Stomach (tissue), 4 donors: ENCODE measurements around the gene PLEKHF1.

Experiments used
- EP300 ChIP-seq: sonication (generic); formaldehyde crosslinking; IDR thresholded peaks from one replicate; pipeline ENCODE4 v1.6.1; 2017; ENCODE audit warnings: antibody characterized with exemption
- POLR2A ChIP-seq, 4 donors: fragments of 450-650 bp; IDR thresholded peaks; one replicate each; pipeline ENCODE4 v1.6.1; 2016; ENCODE audit warnings: antibody characterized with exemption in 4 of 4, control low read depth in 2 of 4, mild to moderate bottlenecking in 1 of 4, moderate library complexity in 1 of 4
- POLR2AphosphoS5 ChIP-seq, 3 donors: sonication (generic); formaldehyde crosslinking; IDR thresholded peaks; one replicate each; pipeline ENCODE4 v1.6.1; 2016; ENCODE audit warnings: antibody characterized with exemption in 3 of 3
- TF ChIP-seq, protein P1 (sequence below), 7 experiments: fragments of 450-650 bp in 4 of 7; fragments of 200-600 bp in 3 of 7; sonication (generic) in 3 of 7; IDR thresholded peaks; one replicate each; pipeline ENCODE4 v1.5.1; 2016 to 2019; ENCODE audit warnings: antibody characterized with exemption in 7 of 7, control low read depth in 2 of 7, mild to moderate bottlenecking in 1 of 7

DNA sequence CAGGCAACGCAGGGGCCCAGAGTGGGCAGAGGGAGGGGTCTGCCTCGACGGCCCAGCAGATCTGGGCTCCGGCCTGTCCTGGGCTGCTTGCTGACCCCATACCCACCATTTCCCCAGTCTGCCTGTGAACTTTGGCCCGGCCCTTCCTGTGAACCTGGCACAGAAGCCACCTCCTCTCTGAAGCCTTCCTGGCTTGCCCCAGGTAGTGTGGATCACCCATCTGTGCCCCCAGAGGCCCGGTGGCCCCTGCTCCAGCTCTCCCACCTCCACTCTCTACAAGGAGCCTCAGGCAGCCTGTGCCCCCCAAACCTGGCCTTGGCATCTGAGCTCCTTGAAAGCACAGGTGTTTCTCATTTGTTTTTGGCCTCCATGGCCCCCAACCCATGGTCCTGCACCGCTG, 15.7 kb downstream of the PLEKHF1 start:
- TF ChIP-seq, protein P1, sequence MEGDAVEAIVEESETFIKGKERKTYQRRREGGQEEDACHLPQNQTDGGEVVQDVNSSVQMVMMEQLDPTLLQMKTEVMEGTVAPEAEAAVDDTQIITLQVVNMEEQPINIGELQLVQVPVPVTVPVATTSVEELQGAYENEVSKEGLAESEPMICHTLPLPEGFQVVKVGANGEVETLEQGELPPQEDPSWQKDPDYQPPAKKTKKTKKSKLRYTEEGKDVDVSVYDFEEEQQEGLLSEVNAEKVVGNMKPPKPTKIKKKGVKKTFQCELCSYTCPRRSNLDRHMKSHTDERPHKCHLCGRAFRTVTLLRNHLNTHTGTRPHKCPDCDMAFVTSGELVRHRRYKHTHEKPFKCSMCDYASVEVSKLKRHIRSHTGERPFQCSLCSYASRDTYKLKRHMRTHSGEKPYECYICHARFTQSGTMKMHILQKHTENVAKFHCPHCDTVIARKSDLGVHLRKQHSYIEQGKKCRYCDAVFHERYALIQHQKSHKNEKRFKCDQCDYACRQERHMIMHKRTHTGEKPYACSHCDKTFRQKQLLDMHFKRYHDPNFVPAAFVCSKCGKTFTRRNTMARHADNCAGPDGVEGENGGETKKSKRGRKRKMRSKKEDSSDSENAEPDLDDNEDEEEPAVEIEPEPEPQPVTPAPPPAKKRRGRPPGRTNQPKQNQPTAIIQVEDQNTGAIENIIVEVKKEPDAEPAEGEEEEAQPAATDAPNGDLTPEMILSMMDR (IDR thresholded peaks at IDR 0.05), result no peak
- TF ChIP-seq POLR2AphosphoS5 (IDR thresholded peaks at IDR 0.05), result no peak
- TF ChIP-seq EP300, result no peak
- TF ChIP-seq POLR2A (IDR thresholded peaks at IDR 0.05), result no peak
